PC-3 (cell line): ENCODE results near the gene PAX2. TPM values are rescaled to one million over a fixed set of nuclear protein-coding genes. Genes with fewer than 3 reads are reported as not detected.

Experiments used
- ATAC-seq: fragments of 200-7000 bp; cut with Tn5 transposase; 2 replicates; pipeline ENCODE4 v1.9.1; 2020; ENCODE audit warnings: mild to moderate bottlenecking, moderate library complexity
- BruUV-seq: library from RNA; stranded (reverse); fragments of 400-500 nt; replicated peaks from 2 replicates; lab custom pipeline; 2021; lab: Mats Ljungman, UMichigan
- CTCF ChIA-PET: fragments of 300-600 bp; sonication (Branson Sonifier 250); formaldehyde crosslinking; loops from one replicate; lab custom pipeline; 2022; ENCODE audit warnings: antibody characterized with exemption; lab: Charles Lee
- POLR2A ChIA-PET: fragments of 300-600 bp; sonication (Branson Sonifier 250); formaldehyde crosslinking; loops from one replicate; lab custom pipeline; 2022; ENCODE audit warnings: antibody characterized with exemption; ENCODE audit not compliant: unreplicated experiment; lab: Charles Lee
- DNase-seq: peaks from one replicate; pipeline ENCODE4 v3.0.0-alpha.2; 2015
- H2AFZ ChIP-seq: fragments of 300-600 bp; sonication (generic); 2 replicates; pipeline ENCODE4 v1.6.0; 2016; ENCODE audit warnings: antibody characterized with exemption, low read length
- H3F3A ChIP-seq: fragments of 300-600 bp; sonication (generic); one replicate; pipeline ENCODE4 v1.6.0; 2017; ENCODE audit warnings: antibody characterized with exemption, low read length, control low read depth, mild to moderate bottlenecking; ENCODE audit not compliant: unreplicated experiment
- H3K27ac ChIP-seq: fragments of 300-600 bp; sonication (generic); 2 replicates; pipeline ENCODE4 v1.5.1; 2016; ENCODE audit warnings: mild to moderate bottlenecking, low read length
- H3K27me3 ChIP-seq: fragments of 300-600 bp; sonication (generic); 2 replicates; pipeline ENCODE4 v1.6.1; 2016; ENCODE audit warnings: low read length, mixed read lengths
- H3K36me3 ChIP-seq: fragments of 300-600 bp; sonication (generic); 2 replicates; pipeline ENCODE4 v1.6.1; 2016; ENCODE audit warnings: low read depth, mixed run types, low read length, mixed read lengths
- H3K4me1 ChIP-seq: fragments of 300-600 bp; sonication (generic); 2 replicates; pipeline ENCODE4 v1.5.1; 2016; ENCODE audit warnings: low read length; ENCODE audit not compliant: insufficient read depth
- H3K4me2 ChIP-seq: fragments of 300-600 bp; sonication (generic); 2 replicates; pipeline ENCODE4 v1.6.0; 2016; ENCODE audit warnings: low read length
- H3K4me3 ChIP-seq: fragments of 300-600 bp; sonication (generic); 2 replicates; pipeline ENCODE4 v1.5.1; 2016; ENCODE audit warnings: mild to moderate bottlenecking, low read length, mixed read lengths
- H3K79me2 ChIP-seq: fragments of 300-600 bp; sonication (generic); 2 replicates; pipeline ENCODE4 v1.6.1; 2017; ENCODE audit warnings: low read length, mixed read lengths
- H3K9ac ChIP-seq: fragments of 300-600 bp; sonication (generic); 2 replicates; pipeline ENCODE4 v1.6.0; 2016; ENCODE audit warnings: mild to moderate bottlenecking, low read length
- H3K9me2 ChIP-seq: fragments of 300-600 bp; sonication (generic); replicated peaks from 2 replicates; pipeline ENCODE4 v1.6.1; 2016; ENCODE audit warnings: mixed run types, low read length, mixed read lengths
- H3K9me3 ChIP-seq: fragments of 300-600 bp; sonication (generic); 2 replicates; pipeline ENCODE4 v1.6.1; 2016; ENCODE audit warnings: low read length, mixed read lengths
- H4K20me1 ChIP-seq: fragments of 300-600 bp; sonication (generic); 2 replicates; pipeline ENCODE4 v1.6.1; 2016; ENCODE audit warnings: low read length, mixed read lengths
- EZH2 ChIP-seq: fragments of 300-600 bp; sonication (generic); IDR thresholded peaks from one replicate; pipeline ENCODE4 v1.6.1; 2017; ENCODE audit warnings: antibody characterized with exemption, mild to moderate bottlenecking, low read length; ENCODE audit not compliant: unreplicated experiment
- EZH2phosphoT487 ChIP-seq: fragments of 300-600 bp; sonication (generic); IDR thresholded peaks from 2 replicates; pipeline ENCODE4 v1.6.1; 2018; ENCODE audit warnings: mild to moderate bottlenecking, antibody characterized with exemption, low read length, borderline replicate concordance
- intact Hi-C: fragments of 100-400 bp; cut with micrococcal nuclease; formaldehyde crosslinking; loops from 2 replicates; pipeline ENCODE4 v1.9.0; 2023
- total RNA-seq: library from RNA; depleted of rRNA; stranded (reverse); fragments of >200 nt; gene quantifications from 2 replicates; pipeline ENCODE4 v1.2.3, GENCODE V29; 2014
- TF ChIP-seq, protein P1 (sequence below): fragments of 300-600 bp; sonication (generic); conservative IDR thresholded peaks from 2 replicates; pipeline ENCODE4 v1.5.1; 2017; ENCODE audit warnings: antibody characterized with exemption, low read depth, mild to moderate bottlenecking, low read length

The PAX2 gene
- total RNA-seq, 1 experiment from 2014 or later: not detected

DNA sequence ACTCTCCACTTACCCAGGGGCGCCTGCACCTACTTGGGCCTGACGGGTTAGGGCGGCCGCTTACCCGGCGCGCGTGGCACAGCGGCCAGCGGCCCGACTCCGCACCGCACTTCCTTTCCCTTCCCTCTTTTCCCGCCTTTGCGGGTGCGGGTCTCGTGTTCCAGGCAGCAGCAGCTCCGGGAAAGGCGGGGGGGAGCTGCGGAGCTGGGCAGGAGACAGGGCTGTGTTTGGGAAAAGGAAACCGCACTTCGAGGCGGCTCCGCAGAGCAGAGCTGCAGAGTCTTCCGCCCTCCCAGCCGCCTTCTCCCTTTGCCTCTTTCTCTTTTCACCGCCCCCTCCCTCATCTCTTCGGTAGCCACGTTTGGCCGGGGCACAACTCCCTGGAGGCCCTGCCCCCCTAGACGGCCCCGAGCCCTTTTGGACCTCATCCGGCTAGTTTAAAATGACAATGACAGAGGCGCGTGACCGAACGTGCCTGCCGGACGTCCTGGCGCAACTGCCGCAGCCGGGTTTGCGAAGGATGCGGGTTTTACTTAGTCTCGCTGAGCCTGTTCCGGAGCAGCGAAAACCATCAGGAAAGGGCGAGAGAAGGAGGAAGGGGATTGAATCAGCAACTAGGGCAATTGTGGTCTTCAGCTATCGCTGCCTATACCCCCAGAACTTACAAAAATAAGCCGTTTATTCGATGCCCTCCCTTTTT is 7.9 kb upstream of the PAX2 start:
- Histone ChIP-seq H3K9ac (no peak overlapping the region), H2AFZ (no peak overlapping the region), H3K4me2 (no peak overlapping the region), H3K27ac (no peak overlapping the region), H3K4me1 (no peaks in the 10 kb centered on the region), H3F3A (no peaks in the 10 kb centered on the region), H3K9me3 (no peaks in the 10 kb centered on the region), H3K4me3 (no peak overlapping the region), H3K79me2 (no peaks in the 10 kb centered on the region), H3K36me3 (no peaks in the 10 kb centered on the region), H4K20me1 (no peaks in the 10 kb centered on the region), H3K9me2 (no peaks in the 10 kb centered on the region), H3K27me3 (peaks cover 50% of the 10 kb centered on the region)
- no TSS peak for BruUV-seq
- intact Hi-C loops: no loop called here
- ChIA-PET CTCF (no interaction called here), POLR2A (no interaction called here)
- ATAC-seq (no peak), DNase-seq (no peak)
- TF ChIP-seq EZH2: no peak
- TF ChIP-seq, protein P1, sequence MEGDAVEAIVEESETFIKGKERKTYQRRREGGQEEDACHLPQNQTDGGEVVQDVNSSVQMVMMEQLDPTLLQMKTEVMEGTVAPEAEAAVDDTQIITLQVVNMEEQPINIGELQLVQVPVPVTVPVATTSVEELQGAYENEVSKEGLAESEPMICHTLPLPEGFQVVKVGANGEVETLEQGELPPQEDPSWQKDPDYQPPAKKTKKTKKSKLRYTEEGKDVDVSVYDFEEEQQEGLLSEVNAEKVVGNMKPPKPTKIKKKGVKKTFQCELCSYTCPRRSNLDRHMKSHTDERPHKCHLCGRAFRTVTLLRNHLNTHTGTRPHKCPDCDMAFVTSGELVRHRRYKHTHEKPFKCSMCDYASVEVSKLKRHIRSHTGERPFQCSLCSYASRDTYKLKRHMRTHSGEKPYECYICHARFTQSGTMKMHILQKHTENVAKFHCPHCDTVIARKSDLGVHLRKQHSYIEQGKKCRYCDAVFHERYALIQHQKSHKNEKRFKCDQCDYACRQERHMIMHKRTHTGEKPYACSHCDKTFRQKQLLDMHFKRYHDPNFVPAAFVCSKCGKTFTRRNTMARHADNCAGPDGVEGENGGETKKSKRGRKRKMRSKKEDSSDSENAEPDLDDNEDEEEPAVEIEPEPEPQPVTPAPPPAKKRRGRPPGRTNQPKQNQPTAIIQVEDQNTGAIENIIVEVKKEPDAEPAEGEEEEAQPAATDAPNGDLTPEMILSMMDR: no peak
- no peak for TF ChIP-seq EZH2phosphoT487

DNA sequence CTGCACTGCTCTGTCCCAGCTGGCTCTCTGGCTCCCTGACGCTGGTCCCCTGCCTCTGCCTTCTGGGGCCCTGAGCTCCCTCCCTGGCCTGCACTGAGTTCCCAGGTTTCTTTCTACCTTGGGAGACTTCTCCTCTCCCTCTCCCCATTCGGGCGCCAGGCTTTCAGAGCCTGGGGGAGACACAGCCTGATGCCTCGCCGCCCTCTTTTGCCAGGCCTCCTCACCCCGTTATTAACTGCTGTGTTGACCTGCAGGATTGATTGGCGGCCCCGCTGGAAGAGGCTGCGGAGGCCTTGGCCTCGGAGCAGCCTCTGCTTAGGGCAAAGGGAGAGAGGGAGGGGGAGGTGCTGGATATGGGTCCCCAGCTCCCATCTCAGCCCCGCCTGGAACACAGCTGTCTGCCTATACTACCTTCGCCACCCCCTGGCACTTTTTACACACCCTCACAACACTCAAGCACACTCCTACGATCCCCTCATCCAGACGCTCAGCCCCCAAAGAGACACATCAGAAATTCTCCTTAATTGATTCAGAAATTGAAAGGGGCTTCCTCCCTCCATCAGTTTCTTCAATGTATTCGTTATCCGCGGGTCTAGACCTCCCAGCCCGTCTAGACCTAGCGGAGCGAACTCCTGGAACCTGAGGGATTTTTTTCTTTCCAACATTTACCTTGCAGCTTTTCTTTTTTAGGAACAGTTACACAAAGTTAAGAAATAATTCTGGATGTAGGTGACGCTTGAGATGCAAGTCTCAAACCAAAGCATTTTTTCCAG is 7.1 kb upstream of the PAX2 start:
- TF ChIP-seq EZH2 (no peak), EZH2phosphoT487 (no peak)
- TF ChIP-seq, protein P1: no peak
- H3K9ac ChIP-seq: no peak overlapping the region
- no peaks in the 10 kb centered on the region for H3K79me2 ChIP-seq
- no peak overlapping the region for H3K4me3 ChIP-seq
- ChIA-PET CTCF (no interaction called here), POLR2A (no interaction called here)
- DNase-seq (no peak), ATAC-seq (no peak)
- H3K27ac ChIP-seq: no peak overlapping the region
- H4K20me1 ChIP-seq: no peaks in the 10 kb centered on the region
- BruUV-seq: no TSS peak
- H3K9me2 ChIP-seq: no peaks in the 10 kb centered on the region
- H3K4me1 ChIP-seq: no peaks in the 10 kb centered on the region
- H2AFZ ChIP-seq: no peak overlapping the region
- no peaks in the 10 kb centered on the region for H3K36me3 ChIP-seq
- peaks cover 57% of the 10 kb centered on the region for H3K27me3 ChIP-seq
- H3F3A ChIP-seq: no peaks in the 10 kb centered on the region
- intact Hi-C loops: no loop called here
- H3K4me2 ChIP-seq: no peak overlapping the region
- no peaks in the 10 kb centered on the region for H3K9me3 ChIP-seq
